SHP77 treated with DMSO at 0.1 percent for 48 hours (cell line): ENCODE results near the gene THEMIS2.

Experiments
- DNase-seq: peaks from one replicate; lab custom pipeline; 2025; lab: John Stamatoyannopoulos, UW

The THEMIS2 gene

GRCh38 chr1:27885621-27886352 lies 13.4 kb downstream of the THEMIS2 start:
- DNase-seq, result no peak

GRCh38 chr1:27886353-27886679 lies 14.0 kb downstream of the THEMIS2 start:
- DNase-seq, result no peak

- no peak for DNase-seq
These were observed 14.4 kb downstream of the THEMIS2 start for GRCh38 chr1:27886744-27887143.

- DNase-seq, result no peak
These were observed 15.1 kb downstream of the THEMIS2 start for GRCh38 chr1:27887215-27888021.

GRCh38 chr1:27889506-27889905 lies 17.2 kb downstream of the THEMIS2 start:
- no peak for DNase-seq

GRCh38 chr1:27891196-27891889 lies 19.0 kb downstream of the THEMIS2 start:
- DNase-seq, result no peak

GRCh38 chr1:27894521-27894920 lies 22.2 kb downstream of the THEMIS2 start:
- no peak for DNase-seq

- DNase-seq, result no peak
These were observed 34.4 kb downstream of the THEMIS2 start for GRCh38 chr1:27906759-27907158.

GRCh38 chr1:27912429-27912828 lies 40.1 kb downstream of the THEMIS2 start:
- DNase-seq, result no peak

- DNase-seq, result no peak
These were observed 42.8 kb downstream of the THEMIS2 start for GRCh38 chr1:27915082-27915575.

- DNase-seq, result no peak
These were observed 49.9 kb downstream of the THEMIS2 start for GRCh38 chr1:27922272-27922671.

- DNase-seq, result no peak
These were observed 56.0 kb downstream of the THEMIS2 start for GRCh38 chr1:27928216-27928954.

GRCh38 chr1:27931184-27931583 lies 58.8 kb downstream of the THEMIS2 start:
- no peak for DNase-seq

- DNase-seq, result no peak
These were observed 59.4 kb downstream of the THEMIS2 start for GRCh38 chr1:27931759-27932158.

- no peak for DNase-seq
These were observed 62.6 kb downstream of the THEMIS2 start, which contains the start of gene SMPDL3B for GRCh38 chr1:27934818-27935549. SMPDL3B (plus strand) TSS chr1:27935000; CDS start chr1:27935184, 184 bp downstream.

GRCh38 chr1:27935721-27936120 lies 63.4 kb downstream of the THEMIS2 start:
- DNase-seq, result no peak
